ENCODE data around the gene EIF4B.

Gene EIF4B

GRCh38 chr12:53045696-53046045 is 39.4 kb downstream of the EIF4B start:
- no peak for DNase-seq

GRCh38 chr12:53046655-53047220 is 40.5 kb downstream of the EIF4B start:
- peak in 55 of 56 donors; percentile 33 to 92 (median 81) for DNase-seq

- DNase-seq: peak in 48 of 56 donors; percentile 52 to 92 (median 74)
Measured at GRCh38 chr12:53047221-53048032, 41.2 kb downstream of the EIF4B start.

GRCh38 chr12:53048033-53048779 is 42.0 kb downstream of the EIF4B start:
- peak in 49 of 56 donors; percentile 24 to 79 (median 60) for DNase-seq

GRCh38 chr12:53048780-53049401 is 42.6 kb downstream of the EIF4B start:
- DNase-seq: peak in 7 of 56 donors; percentile 38 to 63 (median 51)

- peak in 10 of 56 donors; percentile 23 to 56 (median 46) for DNase-seq
Measured at GRCh38 chr12:53049571-53050318, 43.5 kb downstream of the EIF4B start, which contains the start of gene TNS2. Gene TNS2 (plus strand): TSS chr12:53050065. CDS start chr12:53050186, 121 bp downstream.

GRCh38 chr12:53050426-53051057 is 44.3 kb downstream of the EIF4B start:
- DNase-seq: peak in 2 of 56 donors; percentile 54 to 66

GRCh38 chr12:53051058-53051880 is 45.0 kb downstream of the EIF4B start:
- DNase-seq: peak in 54 of 56 donors; percentile 55 to 95 (median 85)

- no peak for DNase-seq
Measured at GRCh38 chr12:53051881-53052412, 45.7 kb downstream of the EIF4B start.

- DNase-seq: peak in 55 of 56 donors; percentile 53 to 96 (median 87)
Measured at GRCh38 chr12:53052419-53053217, 46.4 kb downstream of the EIF4B start.

- DNase-seq: peak in 45 of 56 donors; percentile 29 to 79 (median 53)
Measured at GRCh38 chr12:53053218-53054111, 47.2 kb downstream of the EIF4B start.

- peak; percentile 67 to 98 (median 94) for DNase-seq
Measured at GRCh38 chr12:53054112-53054878, 48.0 kb downstream of the EIF4B start.

GRCh38 chr12:53055471-53056266 is 49.4 kb downstream of the EIF4B start:
- DNase-seq: no peak

- no peak for DNase-seq
Measured at GRCh38 chr12:53056296-53056695, 50.0 kb downstream of the EIF4B start.

- no peak for DNase-seq
Measured at GRCh38 chr12:53056901-53057300, 50.6 kb downstream of the EIF4B start.

All from nucleus accumbens (tissue), 56 donors.